HG02571 (cell line): Measurements from ENCODE around the gene DBNDD2.

Experiments
- ATAC-seq: cut with Tn5 transposase; IDR thresholded peaks from one replicate; pipeline ENCODE4 v1.9.1; 2021; ENCODE audit warnings: mild to moderate bottlenecking, moderate library complexity; ENCODE audit not compliant: unreplicated experiment

The DBNDD2 gene

GRCh38 chr20:45377269-45377668, 30.8 kb upstream of the DBNDD2 start:
- no peak for ATAC-seq

GRCh38 chr20:45378191-45378590, 29.9 kb upstream of the DBNDD2 start, which contains the start of gene TP53TG5:
Gene TP53TG5 (minus strand): TSS chr20:45378325. CDS start chr20:45378236, 89 bp downstream.
- no peak for ATAC-seq

GRCh38 chr20:45387274-45387673, 20.8 kb upstream of the DBNDD2 start:
- ATAC-seq: no peak

GRCh38 chr20:45390931-45391330, 17.2 kb upstream of the DBNDD2 start:
- ATAC-seq: no peak

GRCh38 chr20:45391559-45391958, 16.5 kb upstream of the DBNDD2 start:
- no peak for ATAC-seq

DNA sequence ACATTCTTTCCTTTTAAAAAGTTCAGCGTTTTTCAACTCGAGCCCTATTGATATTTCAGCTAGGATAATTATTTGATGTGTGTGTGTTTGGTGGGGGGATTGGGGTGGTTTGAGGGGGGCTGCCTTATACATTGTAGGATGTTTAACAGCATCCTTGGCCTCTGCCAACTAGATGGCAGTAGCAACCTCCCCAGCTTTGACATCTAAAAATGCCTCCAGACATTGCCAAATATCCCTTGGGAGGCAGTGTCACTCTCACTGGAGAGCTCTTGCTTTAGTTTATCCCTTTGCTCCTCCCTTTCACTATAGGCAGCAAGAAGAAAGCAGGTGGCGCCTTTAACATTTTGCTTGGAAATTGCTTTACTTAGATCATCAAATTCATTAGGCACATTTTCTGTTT, 15.4 kb upstream of the DBNDD2 start:
- ATAC-seq: no peak

DNA sequence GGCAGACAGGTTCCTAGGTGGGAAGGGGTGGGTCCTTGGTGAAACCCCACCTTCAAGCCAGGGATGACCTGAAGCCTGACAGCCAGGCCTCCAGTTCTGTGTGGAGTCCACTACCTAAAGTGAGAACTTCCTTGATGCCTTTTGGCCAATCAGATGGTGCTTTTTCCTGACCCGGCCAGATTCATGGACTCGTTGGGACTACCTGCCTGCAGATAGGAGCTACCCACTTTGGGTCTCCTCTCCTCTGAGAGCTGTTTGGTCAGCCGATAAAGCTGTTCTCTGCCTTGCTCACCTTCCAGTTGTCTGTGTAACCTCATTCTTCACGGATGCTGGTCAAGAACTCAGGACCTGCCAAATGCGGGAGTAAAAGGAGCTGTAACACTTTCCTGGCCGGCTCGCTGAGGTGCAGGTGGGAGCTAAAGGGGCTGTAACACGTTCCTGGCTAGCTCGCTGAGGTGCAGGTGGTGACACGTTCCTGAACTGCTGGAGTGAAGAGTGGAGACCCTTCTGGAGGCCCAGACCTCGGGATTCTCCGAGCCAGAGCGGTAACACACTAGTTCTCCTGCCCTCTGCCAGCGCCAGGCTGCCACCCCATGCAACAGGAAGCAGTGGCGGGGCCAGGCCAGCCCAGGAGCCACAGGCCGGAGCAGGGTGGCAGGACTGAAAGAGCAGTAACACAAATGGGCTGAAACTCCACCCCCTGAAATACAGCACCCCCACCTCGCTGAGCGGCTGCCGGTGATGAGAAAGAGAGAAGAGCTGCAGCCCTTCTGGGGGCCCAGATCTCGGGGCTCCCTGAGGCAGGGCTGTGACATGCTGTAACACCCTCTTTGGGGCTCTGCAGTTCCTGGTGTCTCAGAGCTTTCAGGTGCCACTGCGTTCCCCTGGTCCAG, 13.6 kb upstream of the DBNDD2 start:
- ATAC-seq: no peak

GRCh38 chr20:45395114-45395415, 13.0 kb upstream of the DBNDD2 start:
- ATAC-seq: no peak

GRCh38 chr20:45399018-45399417, 9.1 kb upstream of the DBNDD2 start:
- ATAC-seq: no peak

GRCh38 chr20:45400346-45401031, 7.6 kb upstream of the DBNDD2 start:
- ATAC-seq: no peak

- ATAC-seq: no peak
These were observed 5.1 kb upstream of the DBNDD2 start for GRCh38 chr20:45402946-45403345.

- ATAC-seq: no peak
These were observed 3.7 kb upstream of the DBNDD2 start for GRCh38 chr20:45404438-45404837.

- no peak for ATAC-seq
These were observed 2.4 kb upstream of the DBNDD2 start for GRCh38 chr20:45405571-45406259.

GRCh38 chr20:45406260-45407066, 1.6 kb upstream of the DBNDD2 start:
- ATAC-seq: no peak

- ATAC-seq: no peak
These were observed 883 bp upstream of the DBNDD2 start for GRCh38 chr20:45407067-45407745.

GRCh38 chr20:45408646-45409213, 641 bp downstream of the DBNDD2 start:
- no peak for ATAC-seq

- ATAC-seq: no peak
These were observed 1.6 kb downstream of the DBNDD2 start for GRCh38 chr20:45409521-45410272.

DNA sequence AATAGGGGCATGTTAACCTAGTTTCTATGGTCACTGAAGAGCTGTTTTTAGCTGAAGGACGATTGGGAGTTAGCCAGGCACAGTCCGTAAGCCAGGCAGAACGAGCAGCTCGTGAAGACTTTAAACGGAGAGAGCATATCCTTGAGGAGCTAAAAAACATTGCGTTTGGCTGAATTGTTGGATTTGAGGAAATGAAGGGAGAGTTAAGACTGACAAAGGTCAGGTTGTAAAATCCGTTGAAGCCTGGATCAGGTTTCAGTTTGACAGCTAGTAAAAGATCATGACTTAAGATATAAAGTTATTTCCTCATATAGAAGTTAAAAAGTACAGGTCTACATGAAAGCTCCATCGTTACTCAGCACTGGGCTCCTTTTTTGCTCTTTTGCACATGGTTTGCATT, 2.8 kb downstream of the DBNDD2 start:
- no peak for ATAC-seq

GRCh38 chr20:45412653-45413052, 4.6 kb downstream of the DBNDD2 start:
- no peak for ATAC-seq
